Measurements from ENCODE around the gene TMEM131L. TPM values are rescaled to one million over a fixed set of nuclear protein-coding genes. Genes with fewer than 3 reads are reported as not detected.

TMEM131L gene
- polyA plus RNA-seq, 2 of the 4 experiments (the other 2 are of a cell fraction): 3.4 to 5.0 TPM

GRCh38 chr4:153529646-153530045 is 63.5 kb downstream of the TMEM131L start:
- ATAC-seq: no peak
- DNase-seq (ENCODE audit: low read depth in 1 of 2, low spot score in 1 of 2): no peak
- no peak overlapping the region for H3K4me2 ChIP-seq
- H3K9me3 ChIP-seq: no peaks in the 10 kb centered on the region
- ChIA-PET POLR2A (no interaction called here), CTCF (no interaction called here)
- 95% methylated on average over 3 of the region's 3 CpGs for WGBS (ENCODE audit: missing lambda C conversion rate)
- no peak for TF ChIP-seq ELK1 (IDR thresholded peaks at IDR 0.05; ENCODE audit: low read depth, low read length)
- no peak for TF ChIP-seq POLR2AphosphoS2 (conservative IDR thresholded peaks at IDR 0.05; ENCODE audit: low read length)
- TF ChIP-seq USF2 (IDR thresholded peaks at IDR 0.05): no peak
- no peak for TF ChIP-seq MYC (IDR thresholded peaks at IDR 0.05; ENCODE audit: borderline replicate concordance, low read length)
- no peak for TF ChIP-seq PBX3 (IDR thresholded peaks at IDR 0.05)
- TF ChIP-seq, protein P1, sequence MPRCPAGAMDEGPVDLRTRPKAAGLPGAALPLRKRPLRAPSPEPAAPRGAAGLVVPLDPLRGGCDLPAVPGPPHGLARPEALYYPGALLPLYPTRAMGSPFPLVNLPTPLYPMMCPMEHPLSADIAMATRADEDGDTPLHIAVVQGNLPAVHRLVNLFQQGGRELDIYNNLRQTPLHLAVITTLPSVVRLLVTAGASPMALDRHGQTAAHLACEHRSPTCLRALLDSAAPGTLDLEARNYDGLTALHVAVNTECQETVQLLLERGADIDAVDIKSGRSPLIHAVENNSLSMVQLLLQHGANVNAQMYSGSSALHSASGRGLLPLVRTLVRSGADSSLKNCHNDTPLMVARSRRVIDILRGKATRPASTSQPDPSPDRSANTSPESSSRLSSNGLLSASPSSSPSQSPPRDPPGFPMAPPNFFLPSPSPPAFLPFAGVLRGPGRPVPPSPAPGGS (IDR thresholded peaks at IDR 0.05): no peak
- TF ChIP-seq FOSL2 (IDR thresholded peaks at IDR 0.05): no peak
- no peak for TF ChIP-seq FOSL2 (CRISPR knock-in tag; IDR thresholded peaks at IDR 0.05)
- TF ChIP-seq KDM1A (IDR thresholded peaks at IDR 0.05; ENCODE audit: low read depth): no peak
- no peak for TF ChIP-seq EP300 (IDR thresholded peaks at IDR 0.05)
- TF ChIP-seq RARB (CRISPR knock-in tag; IDR thresholded peaks at IDR 0.05): no peak
- TF ChIP-seq SMC3 (IDR thresholded peaks at IDR 0.05): no peak
- no peak for FAIRE-seq
- no peak overlapping the region for H3K4me3 ChIP-seq
- H3K27ac ChIP-seq: no peak overlapping the region
- H3K4me1 ChIP-seq: no peaks in the 10 kb centered on the region

DNA sequence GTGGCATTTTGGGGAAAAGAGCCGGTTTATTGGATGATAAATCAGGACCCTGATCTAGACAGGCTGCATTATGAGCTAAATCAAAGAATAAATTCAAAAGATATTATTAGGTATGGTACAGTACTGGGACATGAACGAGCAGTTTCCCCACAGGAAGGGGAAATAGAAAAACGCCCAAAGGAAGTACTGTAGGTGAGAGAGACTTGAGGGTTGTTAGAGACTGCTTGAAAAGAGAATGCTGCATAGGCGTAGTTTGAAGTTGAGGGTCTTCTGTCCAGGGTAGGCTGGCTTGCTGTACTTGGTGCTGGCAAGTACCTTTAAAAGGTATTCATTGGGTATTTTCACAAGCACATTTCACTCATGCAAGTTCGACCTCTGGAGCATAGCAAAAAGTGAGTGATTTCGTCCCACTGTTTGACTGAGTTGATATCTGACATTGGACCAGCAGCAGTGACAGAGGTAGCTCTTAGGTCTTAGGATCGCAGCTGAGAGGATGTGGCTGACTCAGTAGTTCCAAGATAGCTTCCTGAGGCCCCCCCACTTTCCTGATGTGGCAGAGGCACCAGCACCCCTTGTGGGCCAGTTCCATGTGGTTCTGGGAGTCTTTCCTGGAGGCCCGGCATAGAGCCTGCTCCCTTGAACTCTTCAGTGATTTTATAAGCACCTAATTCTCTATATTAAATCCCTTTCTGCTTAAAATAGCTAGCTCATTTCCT is 64.3 kb downstream of the TMEM131L start:
- Histone ChIP-seq H3K9me3 (no peaks in the 10 kb centered on the region), H3K4me1 (no peaks in the 10 kb centered on the region), H3K27ac (no peak overlapping the region), H3K4me3 (no peak overlapping the region), H3K4me2 (no peak overlapping the region)
- no peak for TF ChIP-seq ZC3H11A (IDR thresholded peaks at IDR 0.05)
- TF ChIP-seq RAD21 (conservative IDR thresholded peaks at IDR 0.05 in 1 of 2, IDR thresholded peaks at IDR 0.05 in 1 of 2): no peak
- TF ChIP-seq HOXB13 (CRISPR knock-in tag; IDR thresholded peaks at IDR 0.05; ENCODE audit: low read depth): no peak
- TF ChIP-seq ZNF302 (CRISPR knock-in tag; IDR thresholded peaks at IDR 0.05): no peak
- no peak for TF ChIP-seq RCOR1 (IDR thresholded peaks at IDR 0.05; ENCODE audit: low read depth, low read length)
- TF ChIP-seq SMC3 (IDR thresholded peaks at IDR 0.05): no peak
- no peak for TF ChIP-seq HMGXB4 (CRISPR knock-in tag; IDR thresholded peaks at IDR 0.05; ENCODE audit: borderline replicate concordance)
- TF ChIP-seq ZSCAN20 (CRISPR knock-in tag; IDR thresholded peaks at IDR 0.05): no peak
- no peak for TF ChIP-seq RARB (CRISPR knock-in tag; IDR thresholded peaks at IDR 0.05)
- no peak for TF ChIP-seq PBX3 (IDR thresholded peaks at IDR 0.05)
- no peak for TF ChIP-seq FOSL2 (IDR thresholded peaks at IDR 0.05)
- TF ChIP-seq FOSL2 (CRISPR knock-in tag; IDR thresholded peaks at IDR 0.05): no peak
- no peak for TF ChIP-seq CHD4 (IDR thresholded peaks at IDR 0.05; ENCODE audit: borderline replicate concordance)
- TF ChIP-seq, protein P2, sequence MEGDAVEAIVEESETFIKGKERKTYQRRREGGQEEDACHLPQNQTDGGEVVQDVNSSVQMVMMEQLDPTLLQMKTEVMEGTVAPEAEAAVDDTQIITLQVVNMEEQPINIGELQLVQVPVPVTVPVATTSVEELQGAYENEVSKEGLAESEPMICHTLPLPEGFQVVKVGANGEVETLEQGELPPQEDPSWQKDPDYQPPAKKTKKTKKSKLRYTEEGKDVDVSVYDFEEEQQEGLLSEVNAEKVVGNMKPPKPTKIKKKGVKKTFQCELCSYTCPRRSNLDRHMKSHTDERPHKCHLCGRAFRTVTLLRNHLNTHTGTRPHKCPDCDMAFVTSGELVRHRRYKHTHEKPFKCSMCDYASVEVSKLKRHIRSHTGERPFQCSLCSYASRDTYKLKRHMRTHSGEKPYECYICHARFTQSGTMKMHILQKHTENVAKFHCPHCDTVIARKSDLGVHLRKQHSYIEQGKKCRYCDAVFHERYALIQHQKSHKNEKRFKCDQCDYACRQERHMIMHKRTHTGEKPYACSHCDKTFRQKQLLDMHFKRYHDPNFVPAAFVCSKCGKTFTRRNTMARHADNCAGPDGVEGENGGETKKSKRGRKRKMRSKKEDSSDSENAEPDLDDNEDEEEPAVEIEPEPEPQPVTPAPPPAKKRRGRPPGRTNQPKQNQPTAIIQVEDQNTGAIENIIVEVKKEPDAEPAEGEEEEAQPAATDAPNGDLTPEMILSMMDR (IDR thresholded peaks at IDR 0.05): no peak
- TF ChIP-seq KDM1A (IDR thresholded peaks at IDR 0.05; ENCODE audit: low read depth): no peak
- no peak for TF ChIP-seq HDAC2 (IDR thresholded peaks at IDR 0.05)
- TF ChIP-seq FOSB (CRISPR knock-in tag; IDR thresholded peaks at IDR 0.05): no peak
- POLR2A ChIA-PET: no interaction called here
- FAIRE-seq (no peak), DNase-seq (ENCODE audit: low read depth in 1 of 2, low spot score in 1 of 2) (no peak), ATAC-seq (no peak)
- WGBS (ENCODE audit: missing lambda C conversion rate): 75% methylated on average over 8 of the region's 8 CpGs
- CTCF ChIA-PET: interaction anchor here (1.0 kb wide), 2 partner anchors 12 to 185 kb away, joined by 4 read pairs; no protein-coding TSS in a partner anchor

Data from A549 (cell line).